Measurements from ENCODE around the gene FOXN3.

The FOXN3 gene

DNA sequence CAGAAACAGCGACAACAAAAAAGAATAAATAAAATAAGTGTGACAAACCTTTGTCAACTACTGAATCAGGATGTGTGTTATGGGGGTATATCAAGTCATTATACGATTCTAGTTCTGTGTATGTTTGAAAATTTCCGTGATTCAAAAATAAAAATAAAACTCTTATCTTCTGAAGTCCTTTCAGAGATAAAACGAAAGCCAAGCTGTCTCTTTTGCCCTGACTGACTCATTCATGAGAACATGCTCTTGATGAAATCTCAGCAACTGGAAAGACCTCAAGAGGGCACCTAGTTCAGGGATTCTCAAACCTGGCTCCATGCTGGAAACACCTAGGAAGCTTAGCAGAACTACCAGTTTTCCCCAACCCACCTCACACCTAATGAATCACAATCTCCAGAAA lies 9.2 kb downstream of the FOXN3 start:
- DNase-seq: no peak

DNA sequence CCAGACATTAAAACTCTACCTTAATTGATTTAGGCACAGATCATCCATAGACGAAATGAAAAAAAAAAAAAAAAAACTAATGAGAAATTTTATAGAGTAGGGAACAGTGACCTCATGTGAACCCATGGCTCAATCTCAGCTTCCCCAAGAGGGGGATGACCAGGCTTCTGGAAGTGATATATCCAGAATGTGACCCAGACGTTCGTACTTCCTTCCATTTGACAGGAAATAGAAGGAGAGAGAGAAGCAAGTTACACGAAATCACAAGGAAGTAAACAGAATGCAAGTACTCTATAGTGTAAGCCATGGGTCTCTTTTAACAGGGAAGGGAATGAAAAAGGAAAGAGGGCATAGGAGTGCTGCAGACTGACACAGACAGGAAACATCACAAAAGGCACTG lies 10.1 kb downstream of the FOXN3 start:
- no peak for DNase-seq

DNA sequence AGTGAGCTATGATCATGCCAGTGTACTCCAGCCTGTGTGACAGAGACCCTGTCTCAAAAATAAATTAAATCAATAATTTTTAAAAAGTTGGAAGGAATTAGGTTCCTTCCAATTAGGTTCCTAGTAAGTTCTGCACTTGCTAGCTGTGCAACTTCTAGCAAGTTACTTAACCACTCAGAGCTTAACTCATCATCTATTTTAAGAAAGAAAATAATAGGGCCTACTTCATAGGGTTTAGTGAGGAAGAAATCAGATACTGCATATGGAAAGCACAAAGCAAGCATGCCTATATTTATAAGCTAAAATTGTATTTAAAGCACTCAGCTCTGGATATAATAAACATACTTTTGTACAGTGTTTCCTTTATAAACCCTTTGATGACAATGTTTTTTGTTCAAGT lies 10.7 kb downstream of the FOXN3 start:
- DNase-seq: no peak

- no peak for DNase-seq
Observed at GRCh38 chr14:89405712-89406111, 11.3 kb downstream of the FOXN3 start.

DNA sequence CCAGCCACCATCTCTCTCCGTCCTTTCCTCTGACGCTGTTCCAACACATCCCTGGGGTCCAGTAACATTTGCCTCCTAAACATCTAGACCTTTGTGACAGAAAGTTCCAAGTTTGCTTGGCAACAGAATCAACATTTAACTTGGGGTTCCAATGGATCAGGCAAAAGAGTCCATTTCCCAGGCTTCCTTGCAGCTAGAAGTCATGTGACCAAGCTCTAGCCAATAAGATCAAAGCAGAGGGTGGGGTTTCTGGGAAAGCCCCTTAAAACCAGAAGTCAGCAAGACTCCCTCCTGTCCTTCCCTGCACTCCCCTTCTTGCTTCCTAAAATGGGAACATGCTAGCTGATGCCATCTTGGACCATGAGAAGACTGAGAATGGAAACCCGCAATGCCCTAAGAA lies 14.7 kb downstream of the FOXN3 start:
- no peak for DNase-seq

- no peak for DNase-seq
Observed at GRCh38 chr14:89401761-89402160, 15.3 kb downstream of the FOXN3 start.

- no peak for DNase-seq
Observed at GRCh38 chr14:89401241-89401640, 15.8 kb downstream of the FOXN3 start.

DNA sequence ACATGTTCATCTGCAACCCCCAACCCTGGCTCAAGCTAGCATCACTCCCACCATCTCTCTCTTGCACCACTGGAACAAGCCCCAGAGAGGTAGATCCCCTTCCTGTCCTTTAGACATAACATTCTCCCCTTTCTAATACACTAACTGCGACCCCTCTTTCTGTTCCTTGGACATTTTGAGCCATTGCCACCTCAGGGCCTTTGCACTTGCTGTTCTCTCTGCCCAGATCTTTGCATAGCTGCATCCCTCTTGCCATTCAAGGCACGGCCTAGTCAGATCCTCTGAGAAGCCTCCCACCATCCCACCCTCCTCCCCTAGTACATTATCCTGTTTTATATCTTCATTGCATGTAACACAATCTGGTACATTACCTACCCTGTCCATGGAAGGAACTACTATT lies 16.5 kb downstream of the FOXN3 start:
- DNase-seq: no peak

DNA sequence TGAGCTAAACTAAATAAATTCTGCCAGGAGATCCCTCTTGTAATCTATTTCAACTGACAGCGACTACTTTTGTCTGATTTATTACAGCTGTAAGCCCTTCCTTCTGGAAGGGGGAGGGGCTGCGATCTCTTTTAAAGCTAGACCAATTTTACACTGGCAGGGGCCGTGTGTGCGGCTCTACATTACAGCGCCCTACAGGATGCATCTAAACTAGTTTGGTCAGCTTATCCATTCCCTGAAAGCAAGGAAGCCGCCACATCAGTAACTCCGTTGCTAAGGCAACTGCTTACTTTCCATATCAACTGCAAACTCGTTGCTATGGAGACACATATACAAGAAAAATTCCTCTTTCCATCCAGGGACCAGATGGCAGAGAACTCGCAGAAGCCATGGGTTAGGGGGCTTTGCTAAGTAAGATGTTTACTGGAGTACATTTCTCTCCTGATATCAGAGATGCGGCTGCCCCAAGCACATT lies 17.4 kb downstream of the FOXN3 start:
- DNase-seq: no peak

DNA sequence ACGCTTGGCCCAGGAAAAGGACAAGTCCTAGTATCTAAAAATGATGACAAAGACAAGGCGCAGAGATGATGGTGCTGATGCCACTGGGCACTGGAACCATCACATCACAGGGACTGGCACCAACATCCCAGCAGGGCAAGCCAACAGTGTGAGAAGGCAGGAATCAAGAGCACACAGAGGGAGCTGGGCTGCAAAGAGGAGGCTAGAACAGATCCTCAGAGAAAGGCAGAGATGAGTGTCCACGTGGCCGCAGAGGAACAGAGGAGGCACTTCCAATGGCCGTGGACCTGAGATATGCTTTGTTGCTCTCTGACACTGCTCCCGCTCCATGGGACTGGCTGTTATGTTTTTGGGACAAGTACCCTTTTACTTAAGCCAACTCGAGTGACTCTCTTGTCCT lies 17.9 kb downstream of the FOXN3 start:
- DNase-seq: no peak

- DNase-seq: no peak
Observed at GRCh38 chr14:89397569-89398230, 19.3 kb downstream of the FOXN3 start.

GRCh38 chr14:89394972-89395371 lies 22.1 kb downstream of the FOXN3 start:
- DNase-seq: no peak

DNA sequence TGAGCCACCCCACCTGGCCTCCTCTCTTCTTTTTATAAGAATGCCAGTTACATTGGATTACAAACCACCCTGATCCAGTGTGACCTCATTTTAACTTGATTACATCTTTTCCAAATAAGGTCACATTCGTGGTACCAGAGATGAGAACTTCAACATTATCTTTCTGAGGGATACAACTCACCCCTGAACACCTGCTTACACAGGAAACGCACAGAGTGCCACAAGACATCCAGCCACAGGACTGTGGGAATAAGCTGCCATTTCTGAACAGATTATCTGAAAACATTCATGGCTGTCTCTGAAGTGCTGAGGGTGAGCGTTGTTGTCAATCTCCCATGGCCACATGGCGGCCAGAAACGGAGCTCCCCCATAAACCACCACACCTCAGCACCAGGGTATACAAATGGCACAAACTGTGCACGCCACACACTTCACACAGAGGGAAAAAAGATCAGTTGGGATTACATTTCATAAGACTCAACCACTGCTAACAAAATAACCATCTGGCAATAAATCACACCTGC lies 23.7 kb downstream of the FOXN3 start:
- DNase-seq: no peak

DNA sequence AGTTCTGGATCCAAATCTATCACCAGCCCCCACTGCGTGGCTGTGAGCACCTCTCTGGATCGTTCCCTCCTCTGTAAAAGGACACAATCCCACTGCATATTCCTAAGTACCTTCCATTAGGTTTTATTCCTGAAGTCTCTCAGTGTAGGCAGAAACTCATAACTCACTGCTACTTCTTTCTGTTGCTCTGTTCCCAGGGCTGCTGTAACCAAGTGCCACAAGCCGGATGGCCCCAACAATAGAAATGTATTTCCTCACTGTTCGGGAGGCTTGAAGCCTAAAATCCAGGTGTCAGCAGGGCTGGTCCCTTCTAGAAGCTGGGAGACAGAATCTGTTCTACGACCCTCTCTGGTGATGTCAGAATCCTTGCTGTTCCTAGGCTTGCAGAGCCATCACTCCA lies 24.9 kb downstream of the FOXN3 start:
- no peak for DNase-seq

- no peak for DNase-seq
Observed at GRCh38 chr14:89391556-89391955, 25.5 kb downstream of the FOXN3 start.

DNA sequence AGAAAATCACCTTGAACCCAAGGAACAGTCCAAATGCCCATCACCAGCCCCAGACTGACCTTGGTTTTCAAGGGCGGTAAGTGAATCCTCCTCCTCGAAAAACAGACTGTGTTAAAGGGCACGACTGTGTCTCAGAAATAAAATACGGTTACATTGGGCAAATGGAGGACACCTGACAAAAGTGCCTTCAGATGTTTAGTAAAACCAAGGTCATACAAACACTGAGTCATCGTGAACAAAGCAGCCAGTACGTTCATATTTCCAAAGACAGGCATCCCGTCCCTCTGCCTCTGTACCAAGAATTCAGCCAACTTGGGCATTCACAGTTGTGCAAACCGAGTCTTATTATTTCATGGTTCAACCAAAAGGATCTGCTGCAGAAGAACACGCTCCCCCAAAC lies 25.9 kb downstream of the FOXN3 start:
- no peak for DNase-seq

GRCh38 chr14:89388853-89389252 lies 28.2 kb downstream of the FOXN3 start:
- DNase-seq: no peak

- no peak for DNase-seq
Observed at GRCh38 chr14:89387922-89388685, 28.9 kb downstream of the FOXN3 start.

- no peak for DNase-seq
Observed at GRCh38 chr14:89386212-89386886, 30.7 kb downstream of the FOXN3 start.

- DNase-seq: no peak
Observed at GRCh38 chr14:89384636-89385035, 32.4 kb downstream of the FOXN3 start.

GRCh38 chr14:89384023-89384422 lies 33.0 kb downstream of the FOXN3 start:
- DNase-seq: no peak

DNA sequence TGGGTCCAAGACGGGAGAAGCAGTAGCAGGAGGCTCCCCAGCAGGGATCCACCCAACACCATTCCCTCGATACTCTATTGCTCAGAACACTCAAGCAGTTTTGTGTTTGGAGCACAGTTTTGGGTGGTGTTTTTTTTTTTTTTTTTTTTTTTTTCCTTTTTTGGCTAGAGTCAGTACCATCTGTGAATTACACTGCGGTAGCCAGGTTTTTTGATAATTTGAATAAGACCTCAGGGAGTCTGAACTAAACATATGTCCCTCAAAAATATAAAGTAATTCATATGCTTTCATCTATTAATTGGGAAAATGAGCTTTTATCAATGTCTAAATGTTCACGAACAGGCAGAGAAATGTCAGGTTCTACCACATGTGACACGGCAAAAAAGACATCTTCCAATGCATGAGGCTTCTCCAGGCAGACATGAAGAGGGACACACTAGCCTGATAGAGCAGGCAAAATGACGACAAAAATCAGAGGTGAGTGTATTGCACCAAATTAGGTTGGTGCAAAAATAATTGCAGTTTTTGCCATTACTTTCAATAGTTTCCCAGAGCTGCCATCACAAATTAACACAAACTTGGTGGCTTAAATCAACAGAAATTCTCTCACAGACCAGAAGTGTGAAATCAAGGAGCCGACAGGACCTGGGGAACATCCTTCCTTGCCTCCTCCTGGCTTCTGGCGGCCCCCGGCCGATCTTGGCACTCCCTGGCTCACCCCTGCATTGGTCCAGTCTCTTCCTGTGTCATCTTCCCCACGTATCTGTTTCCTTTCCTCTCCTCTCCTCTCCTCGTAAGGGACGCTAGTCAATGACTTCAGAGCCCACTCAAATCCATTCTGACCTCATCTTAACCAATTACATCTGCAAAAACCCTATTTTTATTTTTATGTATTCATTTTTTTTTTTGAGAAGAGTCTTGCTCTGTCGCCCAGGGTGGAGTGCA lies 33.9 kb downstream of the FOXN3 start:
- DNase-seq: no peak

DNA sequence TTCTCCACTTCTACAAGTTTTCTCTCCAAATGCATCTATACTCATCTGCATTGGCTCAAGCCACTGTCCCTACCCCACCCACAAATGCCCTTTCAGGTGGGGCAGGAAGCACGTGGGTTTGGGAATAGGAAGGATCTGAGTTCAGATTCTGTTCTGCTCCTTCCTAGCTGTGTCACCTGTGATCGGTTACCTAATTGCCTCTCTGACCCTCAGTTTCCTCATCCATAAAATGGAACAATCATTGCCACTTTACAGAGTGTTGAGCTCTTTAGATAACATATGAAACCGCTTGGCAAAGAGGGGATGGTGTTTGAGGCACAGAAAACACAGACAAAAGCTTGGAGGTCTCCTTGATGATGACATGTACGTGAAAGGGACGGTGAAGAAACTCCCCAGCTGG lies 34.5 kb downstream of the FOXN3 start:
- DNase-seq: no peak

All from NCI-H2029 (cell line).